ENCODE results near the gene SERF2. TPM values are rescaled to one million over a fixed set of nuclear protein-coding genes. Genes with fewer than 3 reads are reported as not detected.
"Not testable (repeated sequence)": the region's sequence is repeated elsewhere in the genome, so short reads cannot be mapped to it uniquely, and the experiment has no call there.

The SERF2 gene
- total RNA-seq (2021; ENCODE audit: unreplicated experiment) (1,303 TPM), Bru-seq, nascent RNA (percentile 93 among the genes with signal in this experiment), BruChase-seq, experiment 1, labeled RNA remaining after a 2-hour chase (percentile 91 among the genes with signal in this experiment), BruChase-seq, experiment 2, labeled RNA remaining after a 6-hour chase (percentile 93 among the genes with signal in this experiment)
- polyA plus RNA-seq (2012; ENCODE audit: insufficient read length) = 1,997 TPM
- long read RNA-seq, transcript SERF2-216 (2 exons, 1,030 nt) = minor isoform, 9 of 827 reads
- long read RNA-seq, transcript SERF2-207 (2 exons, 582 nt) = minor isoform, 26 of 827 reads
- long read RNA-seq, transcript SERF2-201 (3 exons, 1,537 nt) = major isoform, 759 of 827 reads
- long read RNA-seq, transcript SERF2-205 (3 exons, 690 nt) = minor isoform, 6 of 827 reads
- long read RNA-seq, partial matches to known transcripts = 0 of 827 reads
- long read RNA-seq, other reads (novel, unspliced or antisense) = 23 of 827 reads

DNA sequence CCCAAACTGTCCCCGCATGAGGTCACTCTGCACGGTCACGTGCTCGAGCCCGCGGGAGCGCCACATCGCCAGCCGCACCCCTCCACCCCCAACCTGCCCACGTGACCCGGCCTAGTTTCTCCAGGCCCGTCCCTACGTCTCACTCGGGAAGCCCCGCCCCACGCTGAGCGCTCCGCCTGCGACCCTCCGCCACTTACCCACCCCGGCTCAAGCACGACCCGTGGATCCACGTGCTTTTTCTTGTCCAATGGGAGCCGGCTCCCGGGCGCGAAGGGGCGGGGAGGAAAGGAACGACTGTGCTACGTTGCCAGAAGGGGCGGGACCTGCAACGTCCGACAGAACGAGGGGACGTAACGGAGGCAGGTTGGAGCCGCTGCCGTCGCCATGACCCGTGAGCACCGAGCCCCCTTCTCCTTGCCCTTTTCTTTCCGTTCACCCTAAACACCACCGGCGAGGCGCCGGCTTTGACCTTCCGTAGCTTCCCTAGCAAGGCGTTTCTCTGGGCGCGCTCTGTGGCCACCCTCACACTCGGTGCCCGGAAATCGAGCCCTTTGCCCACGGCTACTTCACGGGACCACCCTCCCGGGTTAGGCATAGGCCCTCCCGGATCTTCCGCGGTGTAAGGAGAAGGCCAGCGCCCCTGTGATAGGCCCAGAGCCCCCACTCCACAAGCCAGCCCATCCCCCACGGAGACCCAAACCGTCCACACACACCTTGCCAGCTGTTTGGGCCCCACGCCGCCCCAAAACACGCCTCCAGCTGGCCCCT lies at the start of gene SERF2:
Gene SERF2 (plus strand): TSS at position 328 of the 768 bp plus-strand sequence. CDS start 57 bp downstream, at position 385.
- in situ Hi-C loops (cut with HindIII; ENCODE audit: low pct_unique_long_range_greater_than_20kb, low sequenced_read_pairs) = no loop called here
- intact Hi-C loops (cut with micrococcal nuclease; ENCODE audit: unreplicated experiment) = no loop called here
- BruUV-seq (replicated peaks) = no TSS peak

DNA sequence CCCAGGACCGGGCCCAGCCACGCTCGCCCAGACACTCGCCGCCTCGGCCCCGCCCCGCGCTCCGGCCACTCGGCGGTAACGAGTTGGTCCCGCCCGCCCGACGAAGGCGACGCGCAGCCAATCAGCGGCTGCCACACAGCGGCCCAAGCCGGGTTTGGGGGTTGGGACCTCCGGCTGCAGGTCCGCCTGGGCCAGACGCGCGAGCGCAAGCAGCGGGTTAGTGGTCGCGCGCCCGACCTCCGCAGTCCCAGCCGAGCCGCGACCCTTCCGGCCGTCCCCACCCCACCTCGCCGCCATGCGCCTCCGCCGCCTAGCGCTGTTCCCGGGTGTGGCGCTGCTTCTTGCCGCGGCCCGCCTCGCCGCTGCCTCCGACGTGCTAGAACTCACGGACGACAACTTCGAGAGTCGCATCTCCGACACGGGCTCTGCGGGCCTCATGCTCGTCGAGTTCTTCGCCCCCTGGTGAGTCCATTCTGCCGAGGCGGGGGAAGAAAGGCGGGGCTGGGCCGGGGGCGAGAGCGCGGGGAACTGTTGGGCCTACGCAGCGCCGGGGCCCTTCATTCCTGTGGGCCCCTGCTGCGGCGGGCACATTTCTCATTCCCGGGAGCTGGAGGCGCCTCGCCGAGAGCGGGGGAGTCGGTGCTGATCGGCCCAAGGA lies 45.7 kb upstream of the SERF2 start, which contains the start of gene PDIA3:
Gene PDIA3 (plus strand): TSS at position 194 of the 658 bp plus-strand sequence. CDS start 102 bp downstream, at position 296.
- CTCF ChIA-PET; H3K36me3 ChIP-seq (ENCODE audit: control insufficient read depth, insufficient read depth, low read length); BruUV-seq (replicated peaks); in situ Hi-C loops (cut with HindIII; ENCODE audit: low pct_unique_long_range_greater_than_20kb, low sequenced_read_pairs); H3K9me3 ChIP-seq (ENCODE audit: control insufficient read depth, insufficient read depth, low read depth, low read length); H3K4me1 ChIP-seq (ENCODE audit: control insufficient read depth, insufficient read depth, low read length); H3K27me3 ChIP-seq (ENCODE audit: control insufficient read depth, insufficient read depth, low read length); intact Hi-C loops (cut with micrococcal nuclease; ENCODE audit: unreplicated experiment): not testable (repeated sequence)
- peak; percentile 32 for DNase-seq (ENCODE audit: low read depth, low spot score)
- Histone ChIP-seq H3K27ac (ENCODE audit: low read length) (peak within 1 kb of the TSS; percentile 81), H3K4me3 (ENCODE audit: low read depth in 2 of 2, low read length in 2 of 2) (peak within 1 kb of the TSS; percentile 68 to 83)
- ATAC-seq = peak; percentile 98
- TF ChIP-seq SIN3A (IDR thresholded peaks at IDR 0.05; ENCODE audit: borderline replicate concordance, insufficient read depth, low read depth, low read length) (0 out of 2 replicates have a peak, but pooled peaks have one; percentile 35), POLR2AphosphoS5 (IDR thresholded peaks at IDR 0.05; ENCODE audit: low read depth, low read length) (peak; percentile 68)
- POLR2A ChIA-PET = interaction anchor here (1.4 kb wide), 1 partner anchor 30 kb away, joined by 8 read pairs; the partner anchor contains the start of gene ELL3

More for the DNA sequence above, at the start of gene SERF2:
- DNase-seq (ENCODE audit: low read depth, low spot score) (peak; percentile 97), ATAC-seq (peak; percentile 97)
- no peaks in the 10 kb centered on the region for H3K9me3 ChIP-seq (ENCODE audit: control insufficient read depth, insufficient read depth, low read depth, low read length)
- peaks cover 9% of the 10 kb centered on the region for H3K36me3 ChIP-seq (ENCODE audit: control insufficient read depth, insufficient read depth, low read length)
- POLR2A ChIA-PET = interaction anchor here (0.5 to 0.6 kb wide), 2 partner anchors 13 to 308 kb away, joined by 4 to 8 read pairs; no protein-coding TSS in a partner anchor
- TF ChIP-seq, protein P1, sequence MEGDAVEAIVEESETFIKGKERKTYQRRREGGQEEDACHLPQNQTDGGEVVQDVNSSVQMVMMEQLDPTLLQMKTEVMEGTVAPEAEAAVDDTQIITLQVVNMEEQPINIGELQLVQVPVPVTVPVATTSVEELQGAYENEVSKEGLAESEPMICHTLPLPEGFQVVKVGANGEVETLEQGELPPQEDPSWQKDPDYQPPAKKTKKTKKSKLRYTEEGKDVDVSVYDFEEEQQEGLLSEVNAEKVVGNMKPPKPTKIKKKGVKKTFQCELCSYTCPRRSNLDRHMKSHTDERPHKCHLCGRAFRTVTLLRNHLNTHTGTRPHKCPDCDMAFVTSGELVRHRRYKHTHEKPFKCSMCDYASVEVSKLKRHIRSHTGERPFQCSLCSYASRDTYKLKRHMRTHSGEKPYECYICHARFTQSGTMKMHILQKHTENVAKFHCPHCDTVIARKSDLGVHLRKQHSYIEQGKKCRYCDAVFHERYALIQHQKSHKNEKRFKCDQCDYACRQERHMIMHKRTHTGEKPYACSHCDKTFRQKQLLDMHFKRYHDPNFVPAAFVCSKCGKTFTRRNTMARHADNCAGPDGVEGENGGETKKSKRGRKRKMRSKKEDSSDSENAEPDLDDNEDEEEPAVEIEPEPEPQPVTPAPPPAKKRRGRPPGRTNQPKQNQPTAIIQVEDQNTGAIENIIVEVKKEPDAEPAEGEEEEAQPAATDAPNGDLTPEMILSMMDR (IDR thresholded peaks at IDR 0.05) = no peak
- 0 out of 2 replicates have a peak, but pooled peaks have one; percentile 47 for TF ChIP-seq SIN3A (IDR thresholded peaks at IDR 0.05; ENCODE audit: borderline replicate concordance, insufficient read depth, low read depth, low read length)
- peak; percentile 90 for TF ChIP-seq POLR2AphosphoS5 (IDR thresholded peaks at IDR 0.05; ENCODE audit: low read depth, low read length)
- no peaks in the 10 kb centered on the region for H3K27me3 ChIP-seq (ENCODE audit: control insufficient read depth, insufficient read depth, low read length)
- H3K27ac ChIP-seq (ENCODE audit: low read length) = peak within 1 kb of the TSS; percentile 99
- H3K4me1 ChIP-seq (ENCODE audit: control insufficient read depth, insufficient read depth, low read length) = peaks cover 31% of the 10 kb centered on the region
- H3K4me3 ChIP-seq (ENCODE audit: low read depth in 2 of 2, low read length in 2 of 2) = peak within 1 kb of the TSS; percentile 97 to 98
- CTCF ChIA-PET = no interaction called here

DNA sequence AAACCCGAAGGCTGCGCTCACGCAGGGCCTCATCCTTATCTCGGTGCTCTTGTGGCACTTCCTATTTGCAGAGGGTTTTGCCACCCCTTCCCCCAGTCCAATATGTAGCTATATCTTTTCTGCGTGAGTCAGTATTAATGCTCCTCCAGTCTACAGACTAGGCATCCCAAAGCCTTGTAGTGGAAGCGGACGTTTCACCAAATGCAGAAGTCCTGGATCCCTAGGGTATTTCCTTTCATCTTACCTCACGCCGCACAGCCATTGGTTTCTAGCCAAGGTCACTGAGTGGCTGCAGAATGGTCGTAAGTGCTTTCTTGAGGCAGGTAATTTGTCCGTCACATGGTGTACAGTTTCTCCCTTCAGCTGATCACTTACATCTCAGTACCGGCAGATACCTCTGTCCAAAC lies 45.2 kb upstream of the SERF2 start:
- BruUV-seq (replicated peaks); H3K27me3 ChIP-seq (ENCODE audit: control insufficient read depth, insufficient read depth, low read length); in situ Hi-C loops (cut with HindIII; ENCODE audit: low pct_unique_long_range_greater_than_20kb, low sequenced_read_pairs): not testable (repeated sequence)

More for the DNA sequence above, 45.2 kb upstream of the SERF2 start:
- DNase-seq (ENCODE audit: low read depth, low spot score); H3K36me3 ChIP-seq (ENCODE audit: control insufficient read depth, insufficient read depth, low read length); CTCF ChIA-PET; intact Hi-C loops (cut with micrococcal nuclease; ENCODE audit: unreplicated experiment); ATAC-seq; H3K9me3 ChIP-seq (ENCODE audit: control insufficient read depth, insufficient read depth, low read depth, low read length); H3K4me1 ChIP-seq (ENCODE audit: control insufficient read depth, insufficient read depth, low read length): not testable (repeated sequence)
- peak overlapping the region; percentile 81 for H3K27ac ChIP-seq (ENCODE audit: low read length)
- POLR2A ChIA-PET = interaction anchor here (1.4 kb wide), 1 partner anchor 30 kb away, joined by 8 read pairs; the partner anchor contains the start of gene ELL3
- 0 out of 2 replicates have a peak, but pooled peaks have one; percentile 33 for TF ChIP-seq SIN3A (IDR thresholded peaks at IDR 0.05; ENCODE audit: borderline replicate concordance, insufficient read depth, low read depth, low read length)
- TF ChIP-seq TCF7L2 (IDR thresholded peaks at IDR 0.05; ENCODE audit: low read depth, low read length) = peak; percentile 66; the same call in 1 of the 2 replicates
- H3K4me3 ChIP-seq (ENCODE audit: low read depth in 2 of 2, low read length in 2 of 2) = peak overlapping the region; percentile 68 to 83
